BLaER1 (cell line): Measurements from ENCODE around the gene TBC1D1.
A peak's percentile ranks its signal among the peaks of the same experiment; 100 is the strongest.

Experiments
- H3K27ac ChIP-seq: shearing (Covaris generic); formaldehyde crosslinking; 2 replicates; pipeline ENCODE4 v1.8.1; 2022
- H3K27me3 ChIP-seq: shearing (Covaris generic); formaldehyde crosslinking; 2 replicates; pipeline ENCODE4 v1.8.1; 2022
- H3K36me3 ChIP-seq: shearing (Covaris generic); formaldehyde crosslinking; 2 replicates; pipeline ENCODE4 v1.8.1; 2022
- H3K4me1 ChIP-seq: shearing (Covaris generic); formaldehyde crosslinking; 2 replicates; pipeline ENCODE4 v1.8.1; 2022
- H3K4me2 ChIP-seq: shearing (Covaris generic); formaldehyde crosslinking; 2 replicates; pipeline ENCODE4 v1.8.1; 2022
- H3K4me3 ChIP-seq: shearing (Covaris generic); formaldehyde crosslinking; 2 replicates; pipeline ENCODE4 v1.8.1; 2022
- H3K9ac ChIP-seq: shearing (Covaris generic); formaldehyde crosslinking; 2 replicates; pipeline ENCODE4 v1.8.1; 2022
- H3K9me3 ChIP-seq: shearing (Covaris generic); formaldehyde crosslinking; 2 replicates; pipeline ENCODE4 v1.8.1; 2022
- H4K20me1 ChIP-seq: shearing (Covaris generic); formaldehyde crosslinking; 2 replicates; pipeline ENCODE4 v1.8.1; 2022
- Cebpa-rat ChIP-seq: shearing (Covaris generic); IDR thresholded peaks from 2 replicates; pipeline ENCODE4 v1.8.1; 2022

Gene TBC1D1

GRCh38 chr4:38153387-38153760 lies 262.5 kb downstream of the TBC1D1 start:
- no peak overlapping the region for H3K4me3 ChIP-seq
- H3K4me2 ChIP-seq = peak overlapping the region; percentile 83; the same call in 1 of the 2 replicates
- no peaks in the 10 kb centered on the region for H4K20me1 ChIP-seq
- no peaks in the 10 kb centered on the region for H3K36me3 ChIP-seq
- H3K27me3 ChIP-seq = no peaks in the 10 kb centered on the region
- no peak overlapping the region for H3K9ac ChIP-seq
- H3K27ac ChIP-seq = no peak overlapping the region
- no peak for TF ChIP-seq Cebpa-rat
- peaks cover 13% of the 10 kb centered on the region for H3K9me3 ChIP-seq
- peaks cover 44% of the 10 kb centered on the region for H3K4me1 ChIP-seq

DNA sequence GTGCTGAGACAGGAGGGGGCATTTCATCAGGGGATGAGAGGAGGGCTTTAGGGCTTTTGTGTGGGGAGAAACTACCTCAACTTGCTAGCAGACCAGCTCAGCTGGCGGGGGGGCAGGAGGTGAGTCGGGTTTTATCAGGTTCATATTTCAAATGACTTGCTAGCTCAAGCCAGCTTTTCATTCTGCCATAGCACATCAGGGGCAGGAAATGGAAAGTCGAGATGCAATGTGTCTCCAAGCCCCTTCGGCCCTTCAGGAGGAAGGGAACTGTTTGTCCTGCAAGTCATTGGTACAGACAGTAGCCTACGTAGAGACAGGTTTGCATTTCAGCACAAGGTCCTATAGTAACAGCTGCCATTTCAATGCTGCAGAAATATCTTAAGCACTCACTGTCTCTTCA lies 263.4 kb downstream of the TBC1D1 start:
- no peak for TF ChIP-seq Cebpa-rat
- H3K9ac ChIP-seq = no peak overlapping the region; the same call in 1 of the 2 replicates
- H3K36me3 ChIP-seq = no peaks in the 10 kb centered on the region
- 0 out of 2 replicates have a peak overlapping the region, but pooled peaks have one; percentile 13 for H3K4me3 ChIP-seq
- H3K27me3 ChIP-seq = no peaks in the 10 kb centered on the region
- H3K4me2 ChIP-seq = peak overlapping the region; percentile 83
- no peaks in the 10 kb centered on the region for H4K20me1 ChIP-seq
- peaks cover 13% of the 10 kb centered on the region for H3K9me3 ChIP-seq
- 0 out of 2 replicates have a peak overlapping the region, but pooled peaks have one; percentile 16 for H3K27ac ChIP-seq
- peaks cover 38% of the 10 kb centered on the region for H3K4me1 ChIP-seq

GRCh38 chr4:38154681-38155588 lies 264.1 kb downstream of the TBC1D1 start:
- H3K4me1 ChIP-seq = peaks cover 38% of the 10 kb centered on the region
- no peaks in the 10 kb centered on the region for H4K20me1 ChIP-seq
- H3K4me3 ChIP-seq = 0 out of 2 replicates have a peak overlapping the region, but pooled peaks have one; percentile 13
- H3K36me3 ChIP-seq = no peaks in the 10 kb centered on the region
- H3K4me2 ChIP-seq = peak overlapping the region; percentile 83
- H3K27ac ChIP-seq = 0 out of 2 replicates have a peak overlapping the region, but pooled peaks have one; percentile 16
- H3K9ac ChIP-seq = no peak overlapping the region
- TF ChIP-seq Cebpa-rat = no peak
- H3K9me3 ChIP-seq = peaks cover 13% of the 10 kb centered on the region
- no peaks in the 10 kb centered on the region for H3K27me3 ChIP-seq

GRCh38 chr4:38155589-38156294 lies 264.9 kb downstream of the TBC1D1 start:
- H3K4me1 ChIP-seq = peaks cover 38% of the 10 kb centered on the region
- no peaks in the 10 kb centered on the region for H4K20me1 ChIP-seq
- peak; percentile 42; the same call in 1 of the 2 replicates for TF ChIP-seq Cebpa-rat
- H3K27ac ChIP-seq = no peak overlapping the region
- H3K4me2 ChIP-seq = no peak overlapping the region
- no peak overlapping the region for H3K9ac ChIP-seq
- no peak overlapping the region for H3K4me3 ChIP-seq
- no peaks in the 10 kb centered on the region for H3K36me3 ChIP-seq
- H3K27me3 ChIP-seq = no peaks in the 10 kb centered on the region
- H3K9me3 ChIP-seq = peaks cover 12% of the 10 kb centered on the region

DNA sequence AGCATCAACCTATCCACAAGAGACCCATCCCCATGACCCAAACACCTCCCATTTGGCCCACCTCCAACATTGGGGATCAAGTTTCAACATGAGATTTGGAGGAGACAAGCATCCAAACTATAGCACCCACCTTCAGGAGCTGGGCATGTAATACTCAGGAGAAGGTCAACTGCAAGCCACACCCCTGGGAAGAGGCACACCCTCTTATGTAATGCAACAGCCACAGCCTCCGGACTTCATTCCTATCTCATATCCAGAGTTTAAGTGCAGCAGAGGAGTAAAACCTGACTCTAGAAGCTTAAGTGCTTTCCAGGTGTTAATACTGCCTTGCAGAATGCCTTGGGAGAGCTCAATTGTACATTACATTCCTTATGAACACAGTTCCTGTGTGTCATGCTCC lies 266.7 kb downstream of the TBC1D1 start:
- H3K4me1 ChIP-seq = peaks cover 38% of the 10 kb centered on the region
- no peak for TF ChIP-seq Cebpa-rat
- no peak overlapping the region for H3K9ac ChIP-seq
- no peaks in the 10 kb centered on the region for H3K36me3 ChIP-seq
- no peak overlapping the region for H3K4me3 ChIP-seq
- no peaks in the 10 kb centered on the region for H4K20me1 ChIP-seq
- H3K4me2 ChIP-seq = peak overlapping the region; percentile 37
- no peaks in the 10 kb centered on the region; the same call in 1 of the 2 replicates for H3K9me3 ChIP-seq
- H3K27ac ChIP-seq = no peak overlapping the region
- no peaks in the 10 kb centered on the region for H3K27me3 ChIP-seq

DNA sequence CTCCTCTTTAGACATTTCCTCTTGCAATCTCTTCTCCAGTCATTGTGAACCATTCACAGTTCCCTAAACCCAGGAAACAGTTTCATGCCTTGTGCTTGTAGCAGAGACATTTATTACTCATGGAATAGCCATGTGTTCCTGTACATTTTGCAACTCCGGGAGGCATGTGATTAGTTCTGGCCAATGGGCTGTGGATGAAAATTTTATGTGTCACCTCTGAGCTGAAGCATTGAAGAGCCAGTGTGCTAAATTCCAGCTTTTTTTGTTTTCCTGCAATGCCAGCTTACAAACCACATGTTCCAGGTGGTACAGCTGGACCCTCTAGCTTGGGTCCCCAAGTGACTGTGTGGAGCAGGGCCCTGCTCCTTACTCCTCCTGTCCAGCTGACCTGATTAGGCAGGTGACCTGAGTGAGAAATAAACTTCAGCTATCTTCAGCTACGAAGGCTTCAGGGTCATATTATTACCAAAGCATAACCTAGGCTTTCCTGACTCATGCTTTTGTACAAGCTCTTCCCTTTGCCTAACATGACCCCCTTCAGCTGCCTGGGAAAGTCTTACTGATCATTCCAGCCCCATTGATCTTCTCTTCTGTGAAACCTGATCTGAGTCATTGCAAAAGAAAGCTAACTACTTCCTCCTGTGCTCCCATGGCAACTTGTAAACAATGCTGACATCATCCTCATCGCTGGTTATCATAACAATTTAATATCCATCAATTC lies 269.8 kb downstream of the TBC1D1 start:
- H3K36me3 ChIP-seq = no peaks in the 10 kb centered on the region
- H3K4me3 ChIP-seq = no peak overlapping the region
- H3K4me1 ChIP-seq = peaks cover 16% of the 10 kb centered on the region
- peaks cover 18% of the 10 kb centered on the region for H3K9me3 ChIP-seq
- no peaks in the 10 kb centered on the region for H3K27me3 ChIP-seq
- H3K27ac ChIP-seq = no peak overlapping the region
- no peak overlapping the region for H3K4me2 ChIP-seq
- H4K20me1 ChIP-seq = no peaks in the 10 kb centered on the region
- no peak overlapping the region for H3K9ac ChIP-seq
- no peak for TF ChIP-seq Cebpa-rat

DNA sequence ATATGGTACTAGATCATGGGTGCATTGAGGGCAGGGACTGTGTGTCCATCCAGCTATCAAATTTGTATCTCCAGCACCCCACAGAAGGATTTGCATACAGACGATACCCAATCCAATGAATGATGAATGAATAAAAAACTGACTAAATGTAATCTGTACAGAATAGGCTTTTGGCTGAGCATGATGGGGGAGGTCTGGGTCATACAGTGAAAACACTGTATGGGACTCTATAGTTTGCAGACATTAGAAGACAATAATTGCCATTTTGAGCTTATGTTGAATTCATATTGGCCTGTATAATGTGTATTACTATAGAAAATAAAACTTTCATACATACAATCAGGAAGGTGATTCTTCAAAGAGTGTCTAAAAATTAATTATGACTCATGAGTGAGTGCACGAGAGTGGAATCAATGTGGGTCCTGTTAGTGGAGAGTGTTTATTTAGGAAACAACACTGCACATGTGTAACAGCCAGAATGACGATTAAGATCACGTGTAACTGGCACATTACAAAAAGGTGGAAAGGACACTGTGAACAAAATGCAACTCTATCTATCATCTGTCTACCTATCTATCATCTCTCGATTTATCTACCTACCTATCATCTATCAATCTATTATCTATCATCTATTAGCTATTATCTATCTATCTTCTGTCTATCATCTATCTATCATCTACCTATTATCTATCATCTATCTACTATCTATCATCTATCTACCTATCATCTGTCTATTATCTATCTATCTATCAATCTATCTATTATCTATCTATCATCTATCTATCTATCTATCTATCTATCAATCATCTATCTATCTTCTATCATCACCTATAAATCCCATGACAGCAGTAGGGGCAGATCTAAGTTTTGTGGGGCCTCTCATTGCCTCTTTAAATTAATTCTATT lies 270.6 kb downstream of the TBC1D1 start:
- Histone ChIP-seq H3K4me3 (no peak overlapping the region), H3K9ac (no peak overlapping the region), H3K4me1 (peaks cover 18% of the 10 kb centered on the region)

GRCh38 chr4:38162240-38162784 lies 271.4 kb downstream of the TBC1D1 start:
- peaks cover 17% of the 10 kb centered on the region for H3K4me1 ChIP-seq
- H3K27ac ChIP-seq = no peak overlapping the region
- H3K9me3 ChIP-seq = peaks cover 23% of the 10 kb centered on the region
- H3K27me3 ChIP-seq = no peaks in the 10 kb centered on the region
- H3K9ac ChIP-seq = no peak overlapping the region
- no peaks in the 10 kb centered on the region for H4K20me1 ChIP-seq
- TF ChIP-seq Cebpa-rat = no peak
- no peaks in the 10 kb centered on the region for H3K36me3 ChIP-seq
- no peak overlapping the region for H3K4me2 ChIP-seq
- H3K4me3 ChIP-seq = no peak overlapping the region

More for the DNA sequence above, 270.6 kb downstream of the TBC1D1 start:
- Histone ChIP-seq H3K27me3 (no peaks in the 10 kb centered on the region), H4K20me1 (no peaks in the 10 kb centered on the region), H3K9me3 (peaks cover 23% of the 10 kb centered on the region), H3K27ac (no peak overlapping the region), H3K36me3 (no peaks in the 10 kb centered on the region), H3K4me2 (no peak overlapping the region)
- TF ChIP-seq Cebpa-rat = no peak
